Measurements from ENCODE around the gene TMEM219. TPM values are rescaled to one million over a fixed set of nuclear protein-coding genes. Genes with fewer than 3 reads are reported as not detected.
A peak's percentile ranks its signal among the peaks of the same experiment; 100 is the strongest.

TMEM219 gene
- total RNA-seq, 3 donors from 2014 or later (not counting 1 experiment from before 2014, with no cell fraction given): 50.2 to 69.5 (median 50.8) TPM

DNA sequence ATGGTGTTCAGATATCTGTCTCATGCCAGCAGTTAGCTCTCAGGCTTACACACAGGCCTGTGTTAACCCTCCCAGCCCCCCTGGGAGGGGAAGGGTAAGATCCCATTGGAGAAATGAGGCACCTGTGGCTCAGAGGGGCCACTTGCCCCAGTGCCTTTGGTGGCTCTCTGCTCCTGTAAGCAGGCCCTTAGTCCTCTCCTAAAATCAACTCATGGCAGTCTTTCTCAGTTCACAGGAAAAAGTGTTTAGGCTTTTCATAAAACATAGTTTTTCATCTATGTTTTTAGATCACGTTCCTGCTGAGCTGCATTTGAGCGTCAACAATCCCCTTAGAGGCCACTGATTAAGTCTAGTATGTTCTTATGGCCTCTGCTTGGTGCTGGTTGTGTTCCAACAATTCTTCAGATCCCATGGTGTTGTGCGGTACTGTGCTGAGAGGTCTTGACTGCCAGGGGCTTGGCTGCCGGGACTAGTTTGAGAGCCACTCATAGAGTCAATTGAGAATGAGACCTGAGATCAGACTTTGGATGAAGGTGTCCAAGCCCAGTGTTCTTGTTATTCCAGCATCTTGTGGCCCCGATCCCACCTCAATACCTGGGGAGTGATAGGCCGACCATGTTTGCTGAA is 22.4 kb downstream of the TMEM219 start:
- H3K4me1 Mint-ChIP-seq: peaks cover 0 to 11% of the 10 kb centered on the region in 2 donors
- no peaks in the 10 kb centered on the region for H3K27me3 ChIP-seq (ENCODE audit: control insufficient read depth, insufficient read depth, low read length)
- H3K27ac ChIP-seq (ENCODE audit: low read length): no peak overlapping the region
- no peaks in the 10 kb centered on the region for H3K9me3 Mint-ChIP-seq
- no peaks in the 10 kb centered on the region for H3K4me1 ChIP-seq (ENCODE audit: control insufficient read depth, insufficient read depth, low read length)
- no peaks in the 10 kb centered on the region for H3K27me3 Mint-ChIP-seq (ENCODE audit: low read depth in 2 of 2)
- 88% methylated on average over 6 of the region's 6 CpGs for WGBS (ENCODE audit: insufficient coverage)
- TF ChIP-seq, protein P1, sequence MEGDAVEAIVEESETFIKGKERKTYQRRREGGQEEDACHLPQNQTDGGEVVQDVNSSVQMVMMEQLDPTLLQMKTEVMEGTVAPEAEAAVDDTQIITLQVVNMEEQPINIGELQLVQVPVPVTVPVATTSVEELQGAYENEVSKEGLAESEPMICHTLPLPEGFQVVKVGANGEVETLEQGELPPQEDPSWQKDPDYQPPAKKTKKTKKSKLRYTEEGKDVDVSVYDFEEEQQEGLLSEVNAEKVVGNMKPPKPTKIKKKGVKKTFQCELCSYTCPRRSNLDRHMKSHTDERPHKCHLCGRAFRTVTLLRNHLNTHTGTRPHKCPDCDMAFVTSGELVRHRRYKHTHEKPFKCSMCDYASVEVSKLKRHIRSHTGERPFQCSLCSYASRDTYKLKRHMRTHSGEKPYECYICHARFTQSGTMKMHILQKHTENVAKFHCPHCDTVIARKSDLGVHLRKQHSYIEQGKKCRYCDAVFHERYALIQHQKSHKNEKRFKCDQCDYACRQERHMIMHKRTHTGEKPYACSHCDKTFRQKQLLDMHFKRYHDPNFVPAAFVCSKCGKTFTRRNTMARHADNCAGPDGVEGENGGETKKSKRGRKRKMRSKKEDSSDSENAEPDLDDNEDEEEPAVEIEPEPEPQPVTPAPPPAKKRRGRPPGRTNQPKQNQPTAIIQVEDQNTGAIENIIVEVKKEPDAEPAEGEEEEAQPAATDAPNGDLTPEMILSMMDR (IDR thresholded peaks at IDR 0.05): no peak
- no peak overlapping the region for H3K27ac Mint-ChIP-seq
- H3K4me3 ChIP-seq (ENCODE audit: low read length): no peak overlapping the region
- no peak overlapping the region for H3K4me3 Mint-ChIP-seq
- H3K36me3 ChIP-seq (ENCODE audit: control insufficient read depth, insufficient read depth, low read length): peaks cover 92% of the 10 kb centered on the region
- H3K9me3 ChIP-seq (ENCODE audit: control insufficient read depth, insufficient read depth, low read length): no peaks in the 10 kb centered on the region
- H3K36me3 Mint-ChIP-seq: peaks cover 8% of the 10 kb centered on the region
- intact Hi-C loops (cut with micrococcal nuclease): no loop called here
- ATAC-seq (no peak), DNase-seq (no peak)

DNA sequence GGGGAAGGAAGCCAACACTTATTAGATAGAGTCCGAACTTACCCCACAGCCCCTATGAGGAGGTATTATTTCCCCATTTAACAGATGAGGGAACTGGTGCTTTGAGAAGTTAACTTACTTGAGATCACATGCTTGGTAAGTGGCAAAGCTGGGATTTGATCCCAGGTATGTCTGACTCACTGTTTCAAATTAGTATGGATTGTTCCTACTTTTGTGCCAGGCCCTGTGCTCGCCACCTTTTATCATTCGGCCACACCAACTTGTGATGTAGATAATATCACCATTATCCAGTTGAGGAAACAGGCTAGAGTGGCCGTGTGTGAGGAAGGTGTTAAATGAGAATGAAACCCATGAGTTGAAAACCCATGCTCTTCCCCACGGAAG is 22.9 kb downstream of the TMEM219 start:
- Mint-ChIP-seq H3K36me3 (peaks cover 8% of the 10 kb centered on the region), H3K27ac (no peak overlapping the region), H3K9me3 (no peaks in the 10 kb centered on the region), H3K4me3 (no peak overlapping the region), H3K27me3 (ENCODE audit: low read depth in 2 of 2) (no peaks in the 10 kb centered on the region), H3K4me1 (peaks cover 0 to 11% of the 10 kb centered on the region in 2 donors)
- intact Hi-C loops (cut with micrococcal nuclease): no loop called here
- 100% methylated on average over 3 of the region's 5 CpGs for WGBS (ENCODE audit: insufficient coverage)
- H3K4me1 ChIP-seq (ENCODE audit: control insufficient read depth, insufficient read depth, low read length): no peaks in the 10 kb centered on the region
- ATAC-seq (no peak), DNase-seq (no peak)
- peaks cover 93% of the 10 kb centered on the region for H3K36me3 ChIP-seq (ENCODE audit: control insufficient read depth, insufficient read depth, low read length)
- H3K4me3 ChIP-seq (ENCODE audit: low read length): no peak overlapping the region
- H3K27me3 ChIP-seq (ENCODE audit: control insufficient read depth, insufficient read depth, low read length): no peaks in the 10 kb centered on the region
- TF ChIP-seq, protein P1 (IDR thresholded peaks at IDR 0.05): no peak
- H3K27ac ChIP-seq (ENCODE audit: low read length): no peak overlapping the region
- H3K9me3 ChIP-seq (ENCODE audit: control insufficient read depth, insufficient read depth, low read length): no peaks in the 10 kb centered on the region

DNA sequence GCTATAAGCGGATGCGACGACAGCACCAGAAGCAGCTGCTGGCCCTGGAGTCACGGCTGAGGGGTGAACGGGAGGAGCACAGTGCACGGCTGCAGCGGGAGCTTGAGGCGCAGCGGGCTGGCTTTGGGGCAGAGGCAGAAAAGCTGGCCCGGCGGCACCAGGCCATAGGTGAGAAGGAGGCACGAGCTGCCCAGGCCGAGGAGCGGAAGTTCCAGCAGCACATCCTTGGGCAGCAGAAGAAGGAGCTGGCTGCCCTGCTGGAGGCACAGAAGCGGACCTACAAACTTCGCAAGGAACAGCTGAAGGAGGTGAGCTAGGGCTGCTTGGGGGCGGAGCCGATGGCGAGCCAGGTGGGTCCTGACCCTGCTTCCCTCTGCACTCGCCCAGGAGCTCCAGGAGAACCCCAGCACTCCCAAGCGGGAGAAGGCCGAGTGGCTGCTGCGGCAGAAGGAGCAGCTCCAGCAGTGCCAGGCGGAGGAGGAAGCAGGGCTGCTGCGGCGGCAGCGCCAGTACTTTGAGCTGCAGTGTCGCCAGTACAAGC is 23.5 kb downstream of the TMEM219 start:
- no peak for ATAC-seq
- H3K4me3 Mint-ChIP-seq: no peak overlapping the region
- Histone ChIP-seq H3K27ac (ENCODE audit: low read length) (no peak overlapping the region), H3K4me3 (ENCODE audit: low read length) (no peak overlapping the region), H3K4me1 (ENCODE audit: control insufficient read depth, insufficient read depth, low read length) (no peaks in the 10 kb centered on the region), H3K9me3 (ENCODE audit: control insufficient read depth, insufficient read depth, low read length) (no peaks in the 10 kb centered on the region), H3K36me3 (ENCODE audit: control insufficient read depth, insufficient read depth, low read length) (peaks cover 90% of the 10 kb centered on the region), H3K27me3 (ENCODE audit: control insufficient read depth, insufficient read depth, low read length) (no peaks in the 10 kb centered on the region)
- H3K9me3 Mint-ChIP-seq: no peaks in the 10 kb centered on the region
- no peak overlapping the region for H3K27ac Mint-ChIP-seq
- TF ChIP-seq, protein P1 (IDR thresholded peaks at IDR 0.05): no peak
- H3K4me1 Mint-ChIP-seq: peaks cover 0 to 11% of the 10 kb centered on the region in 2 donors
- WGBS (ENCODE audit: insufficient coverage): 98% methylated on average over 28 of the region's 28 CpGs
- peaks cover 5% of the 10 kb centered on the region for H3K36me3 Mint-ChIP-seq
- no peaks in the 10 kb centered on the region for H3K27me3 Mint-ChIP-seq (ENCODE audit: low read depth in 2 of 2)
- intact Hi-C loops (cut with micrococcal nuclease): no loop called here
- no peak for DNase-seq

DNA sequence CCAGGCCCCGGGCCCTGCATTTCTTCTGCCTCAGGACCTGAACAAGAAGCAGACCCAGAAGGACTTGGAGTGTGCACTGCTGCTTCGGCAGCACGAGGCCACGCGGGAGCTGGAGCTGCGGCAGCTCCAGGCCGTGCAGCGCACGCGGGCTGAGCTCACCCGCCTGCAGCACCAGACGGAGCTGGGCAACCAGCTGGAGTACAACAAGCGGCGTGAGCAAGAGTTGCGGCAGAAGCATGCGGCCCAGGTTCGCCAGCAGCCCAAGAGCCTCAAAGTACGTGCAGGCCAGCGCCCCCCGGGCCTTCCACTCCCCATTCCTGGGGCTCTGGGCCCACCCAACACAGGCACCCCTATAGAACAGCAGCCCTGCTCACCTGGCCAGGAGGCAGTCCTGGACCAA is 24.4 kb downstream of the TMEM219 start:
- H3K4me3 ChIP-seq (ENCODE audit: low read length): no peak overlapping the region
- H3K27me3 ChIP-seq (ENCODE audit: control insufficient read depth, insufficient read depth, low read length): no peaks in the 10 kb centered on the region
- H3K4me1 ChIP-seq (ENCODE audit: control insufficient read depth, insufficient read depth, low read length): no peaks in the 10 kb centered on the region
- Mint-ChIP-seq H3K27ac (peak overlapping the region in 1 of 2 donors; percentile 29), H3K36me3 (no peaks in the 10 kb centered on the region), H3K27me3 (ENCODE audit: low read depth in 2 of 2) (no peaks in the 10 kb centered on the region), H3K4me3 (no peak overlapping the region), H3K4me1 (peaks cover 0 to 11% of the 10 kb centered on the region in 2 donors), H3K9me3 (no peaks in the 10 kb centered on the region)
- no peak for ATAC-seq
- no peak overlapping the region for H3K27ac ChIP-seq (ENCODE audit: low read length)
- TF ChIP-seq, protein P1 (IDR thresholded peaks at IDR 0.05): no peak
- DNase-seq: no peak
- 99% methylated on average over 20 of the region's 20 CpGs for WGBS (ENCODE audit: insufficient coverage)
- H3K36me3 ChIP-seq (ENCODE audit: control insufficient read depth, insufficient read depth, low read length): peaks cover 91% of the 10 kb centered on the region
- H3K9me3 ChIP-seq (ENCODE audit: control insufficient read depth, insufficient read depth, low read length): no peaks in the 10 kb centered on the region
- intact Hi-C loops (cut with micrococcal nuclease): no loop called here

Measured in natural killer cell (primary cell).